T47D (cell line): ENCODE results near the gene CSNK1G3.
A peak's percentile ranks its signal among the peaks of the same experiment; 100 is the strongest.

Experiments
- DNase-seq, 2 experiments: peaks; one replicate each; pipeline versions ENCODE4 v3.0.0 to v3.0.0-alpha.2; 2011 to 2012; ENCODE audit warnings: low read depth in 1 of 2, low spot score in 1 of 2
- JUND ChIP-seq: IDR thresholded peaks from 2 replicates; pipeline ENCODE4 v1.6.1; 2012; ENCODE audit warnings: low read depth
- in situ Hi-C: cut with HindIII; loops from 2 replicates; pipeline ENCODE4 v1.10.0; 2016; ENCODE audit warnings: low sequenced_read_pairs, low pct_unique_long_range_greater_than_20kb

CSNK1G3 gene

DNA sequence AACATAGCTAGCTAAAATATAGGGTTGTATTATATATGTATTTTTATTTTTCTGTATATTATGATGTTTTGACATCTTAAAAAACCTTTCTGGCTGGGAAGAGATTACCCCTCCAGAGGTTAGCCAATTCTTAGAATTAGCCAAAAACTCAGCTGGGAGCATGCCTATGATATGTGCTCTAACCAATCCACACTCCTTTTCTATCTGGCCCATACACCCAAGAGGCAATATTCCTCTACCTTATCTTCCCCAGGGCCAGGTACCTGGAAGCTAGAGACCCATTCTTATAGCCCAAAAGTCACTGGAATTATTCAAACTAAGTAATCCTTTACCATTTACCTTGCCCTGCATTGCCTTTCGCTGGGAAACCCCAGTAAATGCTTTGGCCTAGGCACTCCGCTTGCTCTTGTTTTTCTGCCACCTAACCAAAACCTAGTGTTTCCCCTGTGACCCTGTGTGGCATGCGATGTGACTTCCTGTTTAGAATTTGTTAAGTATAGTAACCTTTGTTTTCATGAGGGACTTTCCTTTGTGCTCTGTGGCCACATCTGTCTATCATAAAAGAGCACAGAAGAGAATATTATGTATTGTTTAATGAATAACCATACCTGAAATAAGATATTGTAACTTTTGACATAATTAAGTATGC is 37.4 kb downstream of the CSNK1G3 start:
- no peak for DNase-seq
- in situ Hi-C loops, result no loop called here
- no peak for TF ChIP-seq JUND

- no peak for TF ChIP-seq JUND
- in situ Hi-C loops, result no loop called here
- DNase-seq, result no peak
These were observed 42.6 kb downstream of the CSNK1G3 start for GRCh38 chr5:123554601-123555000.

DNA sequence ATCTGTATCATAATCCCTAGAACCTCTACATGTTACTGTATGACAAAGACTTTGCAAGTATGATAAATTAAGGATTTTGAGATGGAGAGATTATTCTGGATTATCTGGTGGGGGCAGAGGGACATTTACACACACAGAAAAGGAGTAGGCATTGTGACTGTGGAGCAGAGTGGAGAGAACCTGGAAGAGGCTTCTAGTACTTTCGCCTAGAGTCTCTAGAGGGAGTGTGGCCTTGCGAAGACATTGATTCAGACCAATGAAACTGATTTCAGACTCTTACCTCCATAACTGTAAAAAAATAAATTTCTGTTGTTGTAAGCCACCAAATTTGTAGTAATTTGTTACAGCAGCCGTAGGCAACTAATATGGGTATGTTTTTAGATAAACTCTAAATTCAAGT is 45.9 kb downstream of the CSNK1G3 start:
- in situ Hi-C loops, result no loop called here

DNA sequence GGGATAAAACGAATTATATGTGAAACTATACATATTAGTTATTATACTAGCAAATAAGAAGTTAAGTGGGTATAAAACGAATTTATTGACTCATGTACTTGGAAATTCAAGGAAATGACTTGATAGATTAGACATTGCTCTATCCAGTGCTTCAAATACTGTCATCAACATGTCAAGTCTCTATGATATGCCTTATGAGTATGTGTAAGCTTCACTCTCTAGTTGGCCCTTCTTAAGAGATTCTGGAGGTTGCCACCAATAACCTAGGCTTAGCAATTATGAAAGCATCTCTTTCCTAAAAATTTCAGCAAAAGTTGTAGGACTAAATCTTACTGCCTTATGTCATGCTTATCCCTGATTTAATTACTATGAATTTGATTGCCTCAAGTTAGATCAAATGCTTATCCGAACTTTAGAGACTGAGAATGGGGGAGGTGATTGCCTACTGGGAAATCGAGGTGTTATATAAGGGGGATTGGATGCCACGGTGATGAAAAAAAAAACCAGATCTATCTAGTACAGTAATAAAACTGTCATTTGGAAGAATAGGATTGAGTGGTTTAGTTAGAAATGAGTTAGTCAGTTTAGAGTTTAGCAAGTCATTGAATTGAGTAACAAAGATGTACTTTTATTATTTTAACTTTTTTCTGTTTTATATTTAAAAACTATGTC is 46.9 kb downstream of the CSNK1G3 start:
- DNase-seq, result no peak
- no peak for TF ChIP-seq JUND
- in situ Hi-C loops, result no loop called here

More for the DNA sequence above, 45.9 kb downstream of the CSNK1G3 start:
- no peak for DNase-seq
- no peak for TF ChIP-seq JUND

- in situ Hi-C loops, result no loop called here
- DNase-seq, result no peak
- no peak for TF ChIP-seq JUND
These were observed 47.4 kb downstream of the CSNK1G3 start for GRCh38 chr5:123559434-123559775.

GRCh38 chr5:123561230-123561629 is 49.3 kb downstream of the CSNK1G3 start:
- in situ Hi-C loops, result no loop called here
- TF ChIP-seq JUND, result no peak
- no peak for DNase-seq

DNA sequence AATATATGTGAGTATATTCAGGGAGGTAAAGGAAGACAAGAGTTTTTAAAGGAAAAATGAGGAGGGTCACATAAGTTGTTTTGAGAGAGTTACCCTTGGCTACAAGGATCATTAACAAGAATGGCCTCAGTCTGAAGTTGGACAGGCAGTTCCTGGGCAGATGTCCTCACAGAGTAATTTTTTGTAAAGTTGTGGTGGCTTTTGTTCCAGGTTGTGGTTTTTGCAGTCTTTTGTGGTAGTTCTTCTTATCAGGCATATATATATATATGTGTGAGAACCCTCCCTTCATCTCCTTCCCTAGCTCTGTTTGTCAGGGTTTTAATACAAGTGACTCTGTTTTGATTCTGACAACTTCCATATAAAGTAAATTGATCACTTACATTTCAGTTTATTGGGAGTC is 60.0 kb downstream of the CSNK1G3 start:
- in situ Hi-C loops, result no loop called here
- DNase-seq, result no peak
- no peak for TF ChIP-seq JUND

GRCh38 chr5:123578390-123578789 is 66.4 kb downstream of the CSNK1G3 start:
- DNase-seq, result no peak
- TF ChIP-seq JUND, result no peak
- in situ Hi-C loops, result no loop called here

- DNase-seq, result no peak
- in situ Hi-C loops, result no loop called here
- TF ChIP-seq JUND, result no peak
These were observed 67.4 kb downstream of the CSNK1G3 start for GRCh38 chr5:123579410-123579809.

DNA sequence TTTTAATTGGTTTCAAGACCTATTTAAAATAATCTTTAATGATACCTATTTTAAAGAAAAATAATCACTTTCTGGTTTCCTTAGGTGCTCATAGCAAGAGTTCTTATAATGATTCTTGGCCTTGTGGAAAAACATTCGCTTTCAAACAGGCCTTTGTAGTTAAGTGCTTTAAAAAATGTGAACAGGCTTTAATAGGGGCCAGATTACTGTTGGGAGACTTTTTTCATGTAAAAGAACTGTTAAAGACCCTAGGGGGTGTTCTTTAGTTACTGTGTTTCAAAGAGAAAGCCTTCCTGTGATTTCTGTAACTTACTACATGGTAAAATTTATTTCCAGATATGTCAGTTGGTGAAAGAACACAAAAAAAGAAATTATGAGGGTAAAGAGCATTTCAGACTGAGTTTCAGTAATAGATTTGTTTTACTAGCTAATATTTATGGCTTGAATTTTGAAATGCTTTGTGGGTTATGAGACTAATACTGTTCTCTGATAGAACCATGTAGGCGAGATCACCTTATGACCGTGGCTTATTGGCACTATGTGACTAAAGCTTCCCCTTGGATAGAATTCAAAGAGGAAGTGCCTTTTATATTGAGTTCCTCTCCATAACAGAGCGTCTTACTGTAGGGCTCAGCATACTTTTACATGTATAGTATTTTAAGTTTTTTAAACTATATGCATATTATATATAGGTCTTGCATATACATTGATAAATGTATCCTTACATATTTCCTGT is 70.7 kb downstream of the CSNK1G3 start:
- no peak for DNase-seq
- in situ Hi-C loops, result no loop called here
- TF ChIP-seq JUND, result no peak

- DNase-seq, result no peak
- in situ Hi-C loops, result no loop called here
- TF ChIP-seq JUND, result no peak
These were observed 73.9 kb downstream of the CSNK1G3 start for GRCh38 chr5:123585871-123586270.

DNA sequence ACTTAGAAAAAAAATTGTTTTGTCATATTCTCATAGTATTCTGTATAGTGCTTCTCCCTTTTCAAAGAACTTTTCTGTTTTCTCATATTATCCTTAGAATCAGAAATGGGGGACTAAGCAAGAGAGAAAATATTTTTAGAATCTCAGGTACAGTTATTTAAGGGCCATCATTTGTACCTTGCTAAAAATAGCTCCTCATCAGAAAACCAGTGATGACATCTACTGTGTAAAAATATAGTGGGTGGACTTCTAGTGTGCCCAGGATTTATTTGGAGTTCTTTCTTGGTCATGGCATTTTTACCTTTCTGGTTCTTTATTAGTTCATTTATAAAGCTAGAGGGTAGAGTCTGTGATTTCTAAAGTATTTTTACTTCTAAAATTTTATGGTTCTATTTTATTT is 82.5 kb downstream of the CSNK1G3 start:
- no peak for DNase-seq
- in situ Hi-C loops, result no loop called here
- no peak for TF ChIP-seq JUND

GRCh38 chr5:123597018-123597417 is 85.0 kb downstream of the CSNK1G3 start:
- no peak for TF ChIP-seq JUND
- in situ Hi-C loops, result no loop called here
- peak in 1 of 2 experiments; percentile 4 for DNase-seq
